Prostate gland (tissue), 2 donors: ENCODE data around the gene AARSD1.

ENCODE experiments used
- CTCF ChIP-seq, 4 experiments: fragments of 200-600 bp in 2 of 4; fragments of 450-650 bp in 2 of 4; sonication (generic) in 2 of 4; IDR thresholded peaks; 1 replicate in 3 of 4; 2 replicates in 1 of 4; pipeline ENCODE4 v1.5.1; 2016 to 2019; ENCODE audit warnings: antibody characterized with exemption in 4 of 4, mild to moderate bottlenecking in 2 of 4, moderate library complexity in 2 of 4
- POLR2A ChIP-seq: fragments of 450-650 bp; IDR thresholded peaks from one replicate; pipeline ENCODE4 v1.6.1; 2016; ENCODE audit warnings: antibody characterized with exemption, mild to moderate bottlenecking

- no peak for TF ChIP-seq CTCF (IDR thresholded peaks at IDR 0.05)
- TF ChIP-seq POLR2A, result no peak
Observed at GRCh38 chr17:42979511-42980273, 15.4 kb upstream of the AARSD1 start, which contains the start of gene PTGES3L.
